Mesenteric fat pad (tissue), 1 donor: ENCODE measurements around the gene RUNX1. TPM values are rescaled to one million over a fixed set of nuclear protein-coding genes. Genes with fewer than 3 reads are reported as not detected.
"Not testable (repeated sequence)": the region's sequence is repeated elsewhere in the genome, so short reads cannot be mapped to it uniquely, and the experiment has no call there.

Experiments used
- DNase-seq: peaks from one replicate; pipeline ENCODE4 v3.0.0-alpha.2; 2020; ENCODE audit warnings: low spot score
- total RNA-seq: library from RNA; stranded (reverse); fragmentation: NEBNext Ultra II Directional; extraction: Animal tissue kit (Norgen Biotek cat#: 25700); gene quantifications from one replicate; pipeline ENCODE4 v1.2.1, GENCODE V29; 2021
- donor health status: DM: yes; HTN: yes; CAD: no.

The RUNX1 gene
- total RNA-seq, 1 donor from 2014 or later = 129 TPM

DNA sequence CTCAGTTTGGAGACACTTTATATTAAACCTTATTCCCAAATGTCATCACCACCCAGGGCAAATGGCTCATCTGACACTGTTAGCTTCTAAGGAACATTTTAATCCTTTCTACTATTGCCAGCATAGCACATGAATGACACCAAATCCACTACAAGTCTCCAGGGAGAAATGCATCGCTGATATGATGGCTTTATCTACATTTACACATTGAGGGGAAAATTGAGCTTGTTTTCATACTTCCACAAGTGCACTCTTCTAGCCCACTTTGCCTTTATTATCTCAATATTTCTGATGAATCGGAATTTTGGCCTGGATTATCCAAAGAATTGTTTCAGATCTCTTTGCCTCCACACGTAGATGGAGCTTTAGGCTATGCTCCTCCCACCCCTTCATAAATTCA is 75.4 kb downstream of the RUNX1 start:
- DNase-seq = no peak

DNA sequence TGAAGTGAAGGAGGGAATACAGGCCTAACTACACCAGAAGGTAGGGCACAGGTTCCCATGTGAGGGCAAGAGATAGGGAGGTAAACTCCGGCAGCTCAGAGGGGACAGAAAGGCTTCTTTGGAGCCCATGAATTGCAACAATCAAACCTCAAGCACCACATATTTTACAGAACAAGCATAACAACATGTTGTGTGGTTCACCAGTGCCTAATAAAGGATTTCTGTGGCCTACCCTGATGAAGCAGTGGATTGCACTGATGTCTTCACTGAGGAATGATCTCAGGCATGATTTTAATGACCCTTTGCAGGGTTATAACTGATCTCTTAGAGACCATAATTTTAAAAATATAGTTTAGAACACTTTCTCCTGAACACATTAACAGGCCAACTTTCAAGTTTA is 77.4 kb downstream of the RUNX1 start:
- no peak for DNase-seq

- DNase-seq = no peak
Measured at GRCh38 chr21:34970566-34970965, 78.5 kb downstream of the RUNX1 start.

DNA sequence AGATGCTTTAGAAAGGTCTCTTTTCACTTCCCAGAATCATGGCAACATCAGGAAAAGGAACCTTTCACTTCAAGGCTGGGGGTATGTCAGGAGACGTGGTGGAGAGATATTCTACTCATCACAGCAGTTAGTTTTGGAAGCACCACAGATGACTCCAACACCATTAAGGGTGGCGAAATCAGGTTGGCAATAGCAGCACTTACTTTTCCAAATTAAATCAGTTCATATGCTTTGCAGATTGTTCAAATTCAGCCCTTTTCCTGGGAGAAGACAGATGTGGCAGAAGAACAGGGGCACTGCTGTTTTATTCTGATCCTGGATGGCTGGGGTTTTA is 79.0 kb downstream of the RUNX1 start:
- DNase-seq = no peak

- no peak for DNase-seq
Measured at GRCh38 chr21:34969423-34970166, 79.5 kb downstream of the RUNX1 start.

DNA sequence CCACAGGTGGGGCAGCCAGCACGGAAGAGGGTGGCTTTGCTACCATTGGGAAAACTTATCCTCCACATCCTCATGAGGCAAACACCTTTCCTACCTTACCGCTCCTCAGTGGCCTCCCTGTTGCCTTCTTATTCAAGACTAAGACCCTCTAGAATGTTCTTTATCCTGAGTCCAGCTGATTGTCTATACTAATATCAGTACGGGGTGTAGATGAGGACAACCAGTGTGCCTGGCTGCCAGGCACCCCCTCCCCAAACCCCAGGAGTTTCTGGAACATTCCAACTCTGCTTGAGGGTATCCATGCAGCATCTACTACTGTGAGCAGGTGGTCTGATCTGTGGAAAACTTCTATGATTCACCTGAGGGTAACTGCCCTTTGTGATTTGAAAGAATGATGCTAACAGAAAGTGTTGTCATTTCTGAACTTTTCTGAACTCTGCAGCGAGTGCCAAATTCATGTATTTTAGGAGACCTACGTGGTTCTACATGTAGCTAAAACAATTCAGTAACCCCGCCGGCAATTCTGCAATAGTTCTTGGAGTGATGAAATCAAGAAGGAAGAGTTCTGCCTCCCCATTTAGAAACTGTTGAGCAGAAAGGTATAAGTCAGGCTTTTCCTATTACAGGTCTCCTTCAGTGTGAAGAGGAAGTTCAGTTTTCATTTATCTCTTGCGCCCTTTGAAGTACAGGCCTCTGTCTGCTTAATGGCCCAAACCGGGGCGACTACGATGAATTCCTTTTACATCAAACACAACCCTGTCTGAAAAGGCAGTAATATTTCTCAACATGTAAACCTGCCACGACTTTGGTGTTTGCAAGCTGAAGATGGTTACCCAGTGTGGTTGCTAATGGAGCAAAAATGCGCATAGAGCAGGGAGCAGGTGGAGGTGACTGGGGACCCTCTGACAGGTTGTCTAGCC is 80.4 kb downstream of the RUNX1 start:
- no peak for DNase-seq

- DNase-seq = no peak
Measured at GRCh38 chr21:34967509-34968289, 81.4 kb downstream of the RUNX1 start.

DNA sequence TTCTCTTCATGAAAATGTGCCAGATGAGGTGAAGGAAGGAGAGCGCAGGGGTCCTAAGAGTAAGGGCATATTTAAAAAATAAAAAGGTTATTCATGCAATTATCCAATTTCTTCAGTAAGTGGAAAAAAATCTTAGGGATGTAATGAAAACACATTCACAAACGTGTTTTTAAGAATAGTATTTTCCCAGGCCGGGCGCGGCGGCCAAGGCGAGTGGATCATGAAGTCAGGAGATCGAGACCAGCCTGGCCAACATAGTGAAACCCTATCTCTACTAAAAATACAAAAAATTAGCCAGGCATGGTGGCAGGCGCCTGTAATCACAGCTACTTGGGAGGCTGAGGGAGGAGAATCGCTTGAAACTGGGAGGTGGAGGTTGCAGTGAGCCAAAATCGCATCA is 82.2 kb downstream of the RUNX1 start:
- DNase-seq = not testable (repeated sequence)

- no peak for DNase-seq
Measured at GRCh38 chr21:34965200-34966174, 83.6 kb downstream of the RUNX1 start.

DNA sequence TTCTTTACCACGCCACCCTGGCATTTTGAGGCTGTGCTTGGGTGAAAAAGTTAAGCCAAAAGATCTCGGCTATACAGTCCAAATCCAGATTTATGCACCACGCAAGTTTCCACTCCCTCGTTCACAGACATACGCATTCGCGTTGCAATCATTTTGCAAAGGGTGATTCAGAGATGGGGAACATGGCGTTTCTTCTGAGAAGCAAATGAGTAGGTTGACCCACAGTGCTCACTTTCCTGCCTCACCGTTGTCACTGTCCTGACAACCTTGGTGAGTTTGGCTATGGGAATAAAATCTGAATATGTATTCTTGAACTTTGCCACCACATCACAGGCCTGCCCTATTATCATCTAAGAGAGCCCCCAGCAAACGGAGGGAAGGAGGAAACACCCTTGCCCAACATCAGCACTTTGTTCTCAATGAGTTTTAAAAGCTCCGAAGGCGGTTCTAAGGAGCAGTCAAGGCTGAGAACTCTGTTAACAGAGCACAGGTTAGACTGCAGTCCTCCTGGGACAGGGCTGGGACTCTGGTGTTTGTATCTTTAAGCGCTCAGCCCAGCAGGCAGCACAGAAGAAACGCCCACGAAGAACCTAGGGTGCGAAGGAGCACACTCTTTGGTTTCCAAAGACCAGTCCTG is 86.4 kb downstream of the RUNX1 start:
- DNase-seq = no peak

DNA sequence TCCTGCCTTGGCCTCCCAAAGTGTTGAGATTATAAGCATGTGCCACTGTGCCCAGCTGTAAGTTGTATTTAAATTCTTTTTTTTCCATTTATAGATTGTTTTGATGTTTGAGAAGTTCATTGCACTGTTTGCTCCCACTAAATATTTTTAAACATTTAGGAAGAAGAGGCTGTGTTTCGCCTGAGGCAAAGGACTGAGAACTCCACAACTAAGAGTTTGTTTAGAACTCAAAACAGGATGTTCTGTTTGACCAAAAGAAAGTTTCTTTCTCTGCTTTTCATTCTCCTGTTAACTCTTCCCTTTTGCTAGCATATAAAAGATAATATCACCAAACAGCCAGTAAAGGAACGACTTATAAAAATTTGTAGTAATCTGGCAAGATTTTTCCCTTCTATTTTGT is 87.0 kb downstream of the RUNX1 start:
- DNase-seq = no peak

GRCh38 chr21:34960687-34961086 is 88.4 kb downstream of the RUNX1 start:
- DNase-seq = no peak

GRCh38 chr21:34959607-34960006 is 89.5 kb downstream of the RUNX1 start:
- no peak for DNase-seq

DNA sequence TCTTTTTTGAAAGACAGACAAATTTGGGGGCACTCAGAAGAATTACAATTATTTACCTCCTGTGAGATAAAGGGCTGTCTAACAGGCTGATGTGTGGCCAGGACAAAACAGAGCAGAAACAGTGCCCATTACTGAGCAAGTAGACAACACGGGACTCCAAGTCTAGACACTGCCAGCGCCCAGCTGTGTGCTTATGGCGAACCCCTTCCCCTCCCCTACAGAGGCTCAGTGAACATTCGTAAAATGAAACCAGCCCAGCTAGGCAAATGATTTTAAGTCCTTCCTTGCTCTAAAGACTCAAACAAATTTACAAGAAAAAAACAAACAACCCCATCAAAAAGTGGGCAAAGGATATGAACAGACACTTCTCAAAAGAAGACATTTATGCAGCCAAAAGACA is 91.1 kb downstream of the RUNX1 start:
- no peak for DNase-seq

- DNase-seq = no peak
Measured at GRCh38 chr21:34956416-34957316, 92.4 kb downstream of the RUNX1 start.

DNA sequence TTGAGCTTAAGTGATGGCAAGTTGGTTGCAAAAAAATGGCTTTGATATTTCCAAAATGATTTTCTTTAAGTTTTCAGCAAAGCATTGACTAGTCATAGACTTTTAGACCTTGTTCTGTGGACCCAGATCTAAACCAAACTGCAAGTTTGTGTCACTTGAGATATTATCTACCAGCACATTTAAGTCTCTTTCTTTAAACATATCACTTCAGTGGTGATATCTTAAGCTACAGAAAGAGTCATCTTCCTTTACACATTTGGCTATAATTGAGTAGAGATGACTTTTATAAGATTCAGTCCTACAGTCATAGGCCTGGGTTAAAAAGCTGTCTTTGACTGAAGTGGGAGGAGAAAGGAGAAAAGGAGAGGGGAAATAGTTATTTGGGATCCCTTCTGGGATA is 95.2 kb downstream of the RUNX1 start:
- DNase-seq = no peak

- DNase-seq = no peak
Measured at GRCh38 chr21:34952701-34953100, 96.4 kb downstream of the RUNX1 start.

DNA sequence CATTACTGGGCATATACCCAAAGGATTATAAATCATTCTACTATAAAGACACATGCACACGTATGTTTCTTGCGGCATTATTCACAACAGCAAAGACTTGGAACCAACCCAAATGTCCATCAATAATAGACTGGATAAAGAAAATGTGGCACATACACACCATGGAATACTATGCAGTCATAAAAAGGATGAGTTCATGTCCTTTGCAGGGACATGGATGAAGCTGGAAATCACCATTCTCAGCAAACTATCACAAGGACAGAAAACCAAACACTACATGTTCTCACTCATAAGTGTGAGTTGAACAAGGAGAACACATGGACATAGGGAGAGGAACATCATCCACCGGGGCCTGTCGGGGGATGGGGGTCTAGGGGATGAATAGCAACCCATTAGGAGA is 97.2 kb downstream of the RUNX1 start:
- DNase-seq = not testable (repeated sequence)

- DNase-seq = no peak
Measured at GRCh38 chr21:34950980-34951379, 98.1 kb downstream of the RUNX1 start.
